Hindlimb muscle (tissue), 1 donor: ENCODE results near the gene ITIH4. TPM values are rescaled to one million over a fixed set of nuclear protein-coding genes. Genes with fewer than 3 reads are reported as not detected.
"Not testable (repeated sequence)": the region's sequence is repeated elsewhere in the genome, so short reads cannot be mapped to it uniquely, and the experiment has no call there.

Experiments used
- DNase-seq: peaks from one replicate; pipeline ENCODE4 v3.0.0-alpha.2; 2013
- polyA plus RNA-seq: library from polyadenylated mRNA; unstranded; fragments of 120-200 nt; gene quantifications from one replicate; pipeline ENCODE4 v1.2.1, GENCODE V29; 2013; ENCODE audit not compliant: insufficient read length

The ITIH4 gene
- polyA plus RNA-seq, 1 donor = 38.3 TPM

DNA sequence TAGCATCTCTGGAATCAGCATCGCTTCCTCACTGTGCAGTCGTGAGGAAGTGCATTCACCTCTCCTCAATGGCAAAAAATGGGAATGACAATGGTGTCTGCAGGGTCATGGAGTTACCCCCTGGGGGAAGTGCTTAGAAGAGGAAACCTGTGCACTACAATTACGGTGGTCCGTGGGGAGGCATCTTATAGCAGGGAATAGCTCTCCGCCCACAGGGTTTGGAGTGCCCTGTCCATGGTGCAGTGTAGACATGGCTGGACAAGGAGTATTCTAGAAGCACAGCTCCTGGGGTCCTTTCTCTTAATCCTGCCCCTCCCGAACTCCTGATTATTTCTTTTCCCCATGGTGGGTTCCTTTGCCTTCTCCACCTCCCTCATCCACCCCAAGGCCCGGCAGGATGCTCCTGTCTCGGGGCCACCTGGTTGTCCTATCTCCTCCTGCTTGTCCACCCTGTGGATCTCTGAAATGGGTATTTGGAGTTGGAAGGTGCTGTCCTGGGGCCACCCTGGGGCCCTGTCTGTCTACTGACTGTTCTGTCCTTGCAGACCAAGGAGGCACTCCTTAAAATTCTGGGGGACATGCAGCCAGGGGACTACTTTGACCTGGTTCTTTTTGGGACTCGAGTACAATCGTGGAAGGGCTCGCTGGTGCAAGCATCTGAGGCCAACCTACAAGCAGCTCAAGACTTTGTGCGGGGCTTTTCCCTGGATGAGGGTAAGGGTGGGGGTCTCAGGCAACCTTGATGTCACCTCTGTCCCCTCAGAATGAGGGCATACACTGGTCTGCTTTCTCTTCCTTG lies 47.9 kb downstream of the ITIH4 start:
- no peak for DNase-seq

DNA sequence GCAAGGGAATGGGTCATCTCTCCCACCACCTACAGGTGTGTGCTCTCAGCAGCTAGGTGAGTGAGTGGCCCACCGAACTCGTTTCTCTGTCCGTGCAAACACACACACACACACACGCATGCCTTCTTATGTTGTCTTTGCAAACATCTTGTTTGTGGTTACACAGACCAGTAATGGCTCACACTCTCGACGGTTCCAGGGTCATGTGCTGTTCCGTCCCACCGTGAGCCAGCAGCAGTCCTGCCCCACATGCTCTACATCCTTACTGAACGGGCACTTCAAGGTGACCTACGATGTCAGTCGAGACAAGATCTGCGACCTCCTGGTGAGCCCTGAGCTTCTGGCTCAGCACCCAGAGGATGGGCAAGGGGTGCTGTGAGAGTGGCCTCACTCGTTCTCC lies 48.7 kb downstream of the ITIH4 start:
- no peak for DNase-seq

DNA sequence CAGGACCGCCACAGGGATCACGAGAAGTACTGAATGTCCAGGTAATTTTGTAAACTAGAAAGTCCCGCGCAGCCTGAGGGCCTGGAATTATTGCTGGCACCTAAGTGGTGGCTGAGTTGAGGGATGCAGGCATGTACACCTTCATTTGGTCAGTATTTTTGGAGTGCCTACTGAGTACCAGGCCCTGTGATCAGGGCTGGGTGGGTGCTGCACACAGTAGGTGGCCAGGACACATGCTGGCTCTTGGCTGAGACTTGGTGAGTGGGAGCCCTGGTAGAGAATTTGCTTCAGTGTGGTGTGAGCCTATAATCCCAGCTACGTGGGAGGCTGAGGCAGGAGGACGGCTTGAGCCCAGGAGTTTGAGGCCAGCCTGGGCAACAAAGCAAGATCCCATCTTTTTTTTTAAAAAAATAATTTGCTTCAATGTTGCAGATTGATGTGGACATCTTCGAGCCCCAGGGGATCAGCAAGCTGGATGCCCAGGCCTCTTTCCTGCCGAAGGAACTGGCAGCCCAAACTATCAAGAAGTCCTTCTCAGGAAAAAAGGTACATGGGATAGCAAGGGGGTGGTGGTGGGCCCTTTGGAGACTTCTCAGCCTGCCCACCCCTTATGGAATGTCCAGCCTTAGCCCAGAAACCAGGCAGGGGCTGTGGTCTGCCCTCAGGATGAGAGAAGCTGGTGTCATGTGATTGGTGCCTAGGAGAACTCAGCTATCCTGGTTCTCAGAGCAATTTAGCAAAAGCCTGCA lies 50.5 kb downstream of the ITIH4 start:
- no peak for DNase-seq

DNA sequence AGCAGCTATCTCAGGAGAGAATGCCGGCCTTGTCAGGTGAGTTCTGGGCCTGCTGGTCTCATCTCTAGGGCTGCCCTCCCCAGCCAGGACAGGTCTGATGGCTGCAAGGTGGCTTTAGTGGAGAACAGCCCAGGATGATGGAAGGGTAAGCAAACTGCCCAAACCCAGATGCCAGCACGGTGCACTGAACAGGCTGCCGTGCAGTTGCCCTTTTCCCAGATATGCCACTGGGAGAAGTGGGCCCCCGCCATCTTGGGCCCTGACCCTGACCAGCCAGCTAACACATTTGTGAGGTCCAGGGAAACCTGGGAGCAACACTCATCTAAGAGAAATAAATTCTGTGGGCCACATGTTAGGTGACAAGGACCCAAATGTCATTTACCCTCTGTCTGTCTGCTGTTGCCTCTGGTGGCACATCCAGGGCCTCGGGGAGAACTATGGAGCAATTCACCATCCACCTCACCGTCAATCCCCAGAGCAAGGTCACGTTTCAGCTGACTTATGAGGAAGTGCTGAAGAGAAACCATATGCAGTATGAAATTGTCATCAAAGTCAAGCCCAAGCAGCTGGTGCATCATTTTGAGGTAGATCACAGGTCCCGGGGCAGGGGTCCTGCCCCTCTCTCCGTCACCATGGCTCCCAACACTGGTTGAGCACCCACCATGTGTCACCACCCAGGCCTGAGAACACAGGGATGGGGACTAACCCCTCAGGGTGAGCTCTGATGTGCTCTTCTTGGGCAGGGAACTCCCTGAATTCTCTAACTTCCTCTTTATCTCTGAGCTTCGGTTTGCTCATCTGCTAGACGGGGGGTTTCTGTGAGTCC lies 51.2 kb downstream of the ITIH4 start:
- no peak for DNase-seq

DNA sequence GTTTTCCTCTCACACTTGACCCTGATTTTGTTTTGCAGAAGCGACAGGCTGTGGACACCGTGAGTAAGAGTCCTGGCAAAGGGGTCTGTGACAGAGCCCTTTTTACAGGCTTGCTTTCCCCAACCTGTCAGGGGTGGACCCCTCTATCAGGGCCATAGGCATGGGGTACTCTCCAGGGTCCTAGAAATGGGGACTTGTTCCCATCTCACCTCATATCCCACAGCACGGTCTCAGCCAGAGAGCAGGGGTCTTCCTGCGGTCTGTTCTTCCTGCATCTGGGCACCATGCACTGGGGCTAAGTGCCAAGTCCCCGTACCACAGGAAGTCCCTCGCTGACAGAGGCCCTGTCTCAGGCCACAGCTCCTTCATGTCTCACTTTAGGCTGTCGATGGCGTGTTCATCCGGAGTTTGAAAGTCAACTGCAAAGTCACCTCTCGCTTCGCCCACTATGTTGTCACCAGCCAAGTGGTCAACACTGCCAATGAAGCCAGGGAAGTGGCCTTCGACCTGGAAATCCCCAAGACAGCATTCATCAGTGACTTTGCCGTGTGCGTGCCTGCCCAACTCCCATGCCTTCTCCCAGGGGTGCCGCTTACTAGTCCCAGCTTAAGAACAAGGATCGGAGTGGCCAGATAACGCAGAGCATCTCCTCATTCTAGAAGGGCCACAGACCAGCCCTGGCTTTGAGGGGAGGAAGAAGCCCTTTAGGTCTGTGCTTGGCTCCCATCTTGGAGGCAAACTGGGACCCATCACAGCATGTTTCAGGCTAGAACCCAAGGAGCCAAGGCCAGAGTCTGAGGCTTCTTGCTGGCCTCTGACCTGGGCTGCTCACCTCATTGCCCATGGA lies 52.3 kb downstream of the ITIH4 start:
- no peak for DNase-seq

DNA sequence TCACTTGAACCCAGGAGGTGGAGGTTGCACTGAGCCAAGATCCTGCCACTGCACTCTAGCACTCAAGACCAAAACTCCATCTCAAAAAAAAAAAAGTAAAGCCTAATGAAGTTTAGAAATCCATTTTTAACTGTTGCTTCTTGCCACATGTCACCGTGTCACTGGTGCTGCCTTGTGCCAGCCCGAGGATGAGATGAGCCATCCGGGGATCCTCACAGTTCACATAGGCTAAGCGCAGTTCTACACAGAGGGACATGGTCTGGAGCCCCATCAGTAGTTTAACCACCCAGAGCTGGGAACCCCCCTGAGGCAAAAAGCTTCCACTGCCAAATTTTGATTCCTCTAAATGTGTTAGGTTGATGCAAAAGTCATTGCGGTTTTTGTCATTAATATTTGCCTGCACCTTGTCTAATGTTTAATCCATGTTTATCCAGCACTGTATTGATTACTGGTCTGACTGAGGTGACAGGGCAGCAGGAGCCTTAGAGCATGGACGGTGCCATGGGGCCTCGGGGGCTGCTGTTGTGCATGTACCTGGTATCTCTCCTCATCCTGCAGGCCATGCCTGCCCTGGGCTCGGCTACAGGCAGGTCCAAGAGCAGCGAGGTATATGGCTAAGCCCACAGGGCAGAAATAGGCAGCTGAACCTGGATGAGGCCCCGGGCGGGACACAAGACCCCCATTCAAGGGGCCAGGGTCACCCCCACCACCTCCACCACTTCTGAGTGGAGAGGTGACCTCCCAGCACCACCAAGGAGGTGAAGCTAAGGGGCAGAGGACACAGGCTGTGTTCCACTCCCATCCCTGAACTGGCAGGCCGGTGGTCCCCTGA lies 53.1 kb downstream of the ITIH4 start, which contains the start of gene ITIH1:
ITIH1 (plus strand) TSS at position 473 of the 832 bp plus-strand sequence; CDS start at position 490, 17 bp downstream.
- DNase-seq = no peak

DNA sequence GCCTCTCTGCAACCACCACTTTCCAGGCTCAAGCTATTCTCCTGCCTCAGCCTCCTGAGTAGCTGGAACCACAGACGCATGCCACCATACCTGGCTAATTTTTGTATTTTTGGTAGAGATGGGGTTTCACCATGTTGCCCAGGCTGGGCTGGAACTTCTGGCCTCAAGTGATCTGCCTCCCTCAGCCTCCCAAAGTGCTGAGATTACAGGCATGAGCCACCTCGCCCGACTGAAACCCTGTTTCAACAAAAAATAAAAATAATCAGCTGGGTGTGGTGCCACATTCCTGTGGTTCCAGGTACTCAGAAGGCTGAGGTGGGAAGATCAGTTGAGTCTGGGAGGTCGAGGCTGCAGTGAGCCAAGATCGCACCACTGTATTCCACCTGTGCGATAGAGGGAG lies 54.0 kb downstream of the ITIH4 start:
- DNase-seq = not testable (repeated sequence)

DNA sequence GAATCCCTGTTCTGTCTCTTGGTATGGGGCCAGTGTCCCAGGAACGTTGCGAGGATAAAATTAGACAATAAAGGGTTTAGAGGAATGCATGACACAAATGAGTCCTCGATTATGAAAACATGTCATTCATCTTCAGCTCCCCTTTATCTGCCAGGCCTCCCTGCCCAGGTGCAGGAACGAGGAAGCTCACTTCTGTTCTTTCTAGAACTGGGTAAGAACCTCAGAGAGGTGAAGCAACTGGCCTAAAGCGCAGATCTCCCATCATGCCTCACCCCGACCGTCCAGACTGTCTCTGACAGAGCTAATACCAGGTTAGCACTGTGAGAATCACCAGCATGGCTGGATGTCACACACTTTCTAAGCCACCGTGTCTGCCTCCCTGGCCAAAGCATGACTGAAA lies 54.6 kb downstream of the ITIH4 start:
- DNase-seq = no peak

DNA sequence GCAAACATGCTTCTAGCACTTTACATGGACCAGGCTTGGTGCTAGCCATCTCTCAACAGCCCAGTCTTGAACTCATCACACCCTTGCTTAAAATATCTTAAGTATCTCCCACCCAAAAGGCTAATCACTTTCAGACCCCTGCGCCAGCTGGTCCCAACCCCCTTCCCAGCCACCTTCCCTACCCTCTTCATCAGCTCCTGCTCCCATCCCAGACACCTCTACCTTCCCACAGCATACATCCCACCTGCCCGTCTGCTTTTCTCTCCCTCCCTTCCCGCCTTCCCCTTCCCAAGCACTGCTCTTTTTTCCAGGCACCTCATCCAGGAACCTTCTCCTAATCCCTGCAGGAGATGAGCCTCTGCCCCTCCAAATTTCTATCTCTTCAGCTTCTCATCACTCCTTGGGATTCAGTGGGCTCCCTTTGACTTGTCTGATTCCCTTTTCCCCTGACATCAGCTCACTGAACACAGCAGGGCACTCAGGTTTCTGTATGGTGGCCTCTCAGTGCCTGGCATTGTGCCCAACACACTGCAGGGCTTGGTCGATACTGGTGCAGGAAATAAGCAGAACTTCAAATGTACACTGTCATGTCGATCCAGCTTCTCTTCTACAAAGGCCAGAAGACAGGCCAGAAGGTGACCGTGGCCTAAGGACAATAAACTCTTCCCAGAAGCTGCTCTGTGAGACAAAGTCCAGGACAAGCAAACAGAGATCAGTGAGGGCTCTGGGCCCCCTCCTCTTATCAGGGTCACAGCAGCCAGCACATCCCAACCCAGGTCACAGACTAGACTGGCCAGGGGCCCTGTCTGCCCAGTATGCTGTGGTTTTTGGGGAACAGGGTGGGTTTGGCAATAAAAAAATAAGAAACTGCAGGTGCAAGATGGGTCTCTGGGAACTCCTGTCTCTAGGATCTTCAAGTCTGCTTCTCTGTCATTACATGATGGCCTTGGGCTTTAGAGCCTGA lies 55.3 kb downstream of the ITIH4 start:
- no peak for DNase-seq

DNA sequence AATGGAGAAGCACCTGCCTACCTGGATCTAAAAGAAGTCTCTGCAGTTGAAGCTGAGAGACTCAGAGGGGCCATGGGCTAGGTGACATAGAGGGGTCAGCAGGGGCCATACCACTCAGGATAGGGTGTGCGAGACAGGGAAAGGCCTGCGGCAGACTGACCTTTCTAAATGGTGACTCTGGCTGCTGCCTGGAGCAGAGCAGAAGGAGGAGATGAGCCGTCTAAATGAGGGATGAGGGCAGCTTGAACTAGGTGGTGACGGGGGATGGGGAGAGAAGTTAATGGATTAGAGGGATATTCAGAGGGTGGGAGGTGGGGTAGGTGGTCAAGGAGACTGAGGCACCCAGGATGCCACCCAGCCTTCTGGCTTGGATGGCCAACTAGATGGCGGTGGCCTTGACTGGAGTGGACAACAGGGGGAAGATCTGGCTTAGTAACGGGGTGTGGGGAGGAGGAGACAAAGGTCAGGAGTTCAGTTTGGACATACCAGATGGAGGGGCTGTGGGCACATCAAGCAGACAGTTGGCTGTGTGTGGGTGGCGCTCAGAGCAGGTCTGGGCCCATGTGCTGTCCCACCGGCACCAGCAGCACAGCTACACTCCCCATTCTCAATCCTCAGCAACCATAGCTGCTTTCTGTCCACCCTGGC lies 56.3 kb downstream of the ITIH4 start:
- no peak for DNase-seq

DNA sequence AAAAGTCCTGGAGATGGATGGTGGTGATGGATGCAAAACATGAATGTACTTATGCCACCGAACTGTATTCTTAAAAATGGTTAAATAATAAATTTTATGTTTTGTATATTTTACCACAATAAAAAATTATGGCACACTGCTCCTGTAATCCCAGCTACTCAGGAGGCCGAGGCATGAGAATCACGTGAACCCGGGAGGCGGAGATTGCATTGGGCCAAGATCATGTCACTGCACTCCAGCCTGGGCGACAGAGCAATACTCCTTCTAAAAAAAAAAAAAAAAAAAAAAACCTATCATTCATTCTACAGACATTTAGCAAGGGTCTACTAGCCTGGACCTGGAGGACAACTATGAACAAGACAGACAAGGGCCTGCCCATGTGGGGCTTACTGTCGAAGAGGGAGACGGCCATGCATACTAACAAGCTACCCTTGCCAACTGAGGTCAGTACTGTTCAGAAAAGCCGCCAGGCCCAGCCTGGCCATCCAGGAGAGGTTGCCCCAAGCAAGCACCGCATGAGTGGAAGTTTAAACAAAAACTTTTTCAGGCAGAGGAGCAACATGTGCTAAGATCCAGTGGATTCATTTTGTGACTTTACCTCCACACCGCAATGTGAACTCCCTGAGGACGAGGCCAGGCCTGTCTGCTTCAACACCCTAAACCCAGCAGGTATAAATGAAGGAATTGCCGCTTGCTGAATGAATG lies 57.0 kb downstream of the ITIH4 start:
- no peak for DNase-seq

DNA sequence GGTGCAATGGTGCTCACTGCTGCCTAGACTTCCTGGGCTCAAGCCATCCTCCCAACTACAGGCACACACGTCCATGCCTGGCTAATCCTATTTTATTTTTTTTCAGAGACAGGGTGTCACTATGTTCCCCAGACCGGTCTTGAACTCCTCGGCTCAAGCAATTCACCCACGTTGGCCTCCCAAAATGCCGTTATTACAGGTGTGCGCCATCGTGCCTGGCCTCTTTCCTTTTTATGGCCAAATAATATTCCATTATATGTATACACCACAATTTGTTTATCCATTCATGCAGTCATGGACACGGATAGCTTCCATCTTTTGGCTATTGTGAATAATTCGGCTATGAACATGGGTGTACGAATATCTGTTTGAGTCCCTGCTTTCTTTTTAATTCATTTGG lies 58.8 kb downstream of the ITIH4 start:
- DNase-seq = no peak

DNA sequence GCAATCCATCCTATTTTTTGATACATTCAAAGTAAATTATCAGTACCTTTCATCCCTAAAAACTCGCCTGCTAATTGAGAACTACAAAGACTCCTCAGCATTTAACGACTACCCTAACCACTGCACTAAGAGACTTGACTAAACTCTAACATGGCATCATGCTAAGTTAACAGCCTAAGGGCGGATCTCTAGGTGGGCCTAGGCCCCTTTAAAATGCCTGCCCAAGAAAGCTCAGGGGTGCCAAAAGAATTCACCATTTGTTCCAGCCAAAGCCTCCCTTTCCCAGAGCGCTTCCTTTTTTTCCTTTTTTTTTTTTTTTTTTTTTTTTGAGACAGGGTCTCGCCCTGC lies 59.2 kb downstream of the ITIH4 start:
- no peak for DNase-seq

DNA sequence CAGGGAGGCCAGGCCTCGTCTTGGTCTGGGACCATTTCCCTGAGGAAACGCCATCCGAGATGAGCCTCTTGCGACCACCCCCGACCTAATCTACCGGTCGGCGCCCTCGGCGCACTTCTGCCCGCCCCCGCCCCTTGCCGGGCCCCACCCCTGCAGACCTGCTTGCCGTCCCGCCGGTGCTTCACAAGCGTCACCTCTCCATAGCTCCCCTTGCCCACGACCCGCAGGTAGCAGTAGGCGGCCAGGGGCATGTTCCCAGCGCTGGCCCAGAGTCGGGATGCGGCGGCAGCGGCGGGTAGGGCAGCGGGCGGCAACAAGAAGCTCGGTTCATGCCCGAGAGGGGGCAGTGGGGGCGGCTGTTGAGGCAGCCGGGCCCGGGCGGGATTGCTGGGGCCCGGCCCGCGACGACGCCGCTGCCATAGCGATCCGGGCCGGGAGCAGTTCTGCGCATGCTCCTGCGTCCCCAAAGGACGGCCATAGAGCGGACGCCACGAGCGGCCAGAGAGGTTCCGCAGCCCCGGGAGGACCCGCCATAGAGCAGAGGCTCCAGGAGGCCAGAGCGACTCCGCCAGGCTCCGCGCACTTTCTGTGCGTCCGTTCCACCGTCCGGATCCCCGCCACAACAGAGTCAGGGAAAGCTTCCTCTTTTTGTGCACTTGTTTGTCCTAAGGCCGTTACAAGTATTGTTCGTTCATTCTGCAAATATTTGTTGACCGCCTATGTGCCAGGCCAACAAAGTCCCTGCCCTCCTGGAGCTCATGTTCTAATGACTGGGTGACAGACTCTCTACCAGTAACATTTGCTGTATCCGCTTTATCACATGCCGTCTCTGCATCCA lies 59.8 kb downstream of the ITIH4 start, which contains the start of gene NEK4:
NEK4 (minus strand) TSS at position 445 of the 838 bp plus-strand sequence; CDS start at position 251, 194 bp downstream.
- peak; percentile 91 for DNase-seq

DNA sequence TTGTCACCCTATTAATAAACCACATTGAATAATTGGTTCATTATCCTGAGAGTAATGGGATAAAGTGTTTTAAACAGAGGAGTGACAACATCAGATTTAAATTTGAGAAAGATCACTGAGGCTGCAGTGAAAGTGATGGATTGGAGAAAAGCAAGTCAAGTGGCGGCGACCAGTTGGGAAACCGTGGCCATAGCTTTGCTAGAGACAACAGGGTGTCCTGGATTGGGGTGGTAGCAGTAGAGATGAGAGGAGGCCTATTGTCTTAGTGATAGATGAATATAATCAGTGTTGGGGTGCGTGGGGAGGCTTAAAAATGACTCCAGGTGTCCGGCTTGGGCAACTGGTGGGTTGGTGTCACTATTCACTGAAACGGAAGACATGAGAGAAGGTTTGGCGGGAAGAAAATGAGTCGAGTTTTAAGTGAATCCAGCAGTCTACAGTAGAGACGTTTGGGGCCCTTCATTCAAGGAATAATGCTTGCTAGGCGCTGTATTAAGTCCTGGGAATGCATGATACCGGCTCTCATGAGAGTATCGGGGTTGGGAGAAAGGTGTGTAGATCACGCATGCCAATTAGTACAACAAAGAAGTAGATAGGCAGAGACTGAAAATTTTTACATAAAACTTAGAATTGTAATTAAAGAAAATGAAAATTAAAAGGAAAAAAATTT lies 60.6 kb downstream of the ITIH4 start:
- no peak for DNase-seq

DNA sequence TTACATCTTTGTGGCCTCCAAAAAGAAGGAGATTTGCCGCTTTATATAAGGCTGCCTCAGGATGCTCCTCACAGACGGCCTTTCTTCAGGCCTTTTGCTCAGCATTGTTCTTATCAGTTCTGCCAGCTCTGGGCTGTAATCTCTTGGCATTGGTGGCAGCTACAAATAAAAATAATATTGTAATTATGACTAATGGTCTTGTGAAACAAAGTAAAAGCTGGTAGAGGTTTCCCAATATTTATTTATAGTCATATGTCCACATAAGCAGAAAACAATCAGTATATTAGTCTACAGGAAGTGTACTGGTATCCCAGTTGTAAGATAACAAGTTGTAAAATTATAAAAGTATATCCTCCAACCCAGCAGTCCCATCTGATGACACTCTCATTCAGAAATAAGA lies 67.0 kb downstream of the ITIH4 start:
- DNase-seq = no peak
